ENCODE measurements around the gene UGT3A1. TPM values are rescaled to one million over a fixed set of nuclear protein-coding genes. Genes with fewer than 3 reads are reported as not detected.
A peak's percentile ranks its signal among the peaks of the same experiment; 100 is the strongest.
"Not testable (repeated sequence)": the region's sequence is repeated elsewhere in the genome, so short reads cannot be mapped to it uniquely, and the experiment has no call there.

Gene UGT3A1
- polyA plus RNA-seq, 1 donor = 142 TPM

DNA sequence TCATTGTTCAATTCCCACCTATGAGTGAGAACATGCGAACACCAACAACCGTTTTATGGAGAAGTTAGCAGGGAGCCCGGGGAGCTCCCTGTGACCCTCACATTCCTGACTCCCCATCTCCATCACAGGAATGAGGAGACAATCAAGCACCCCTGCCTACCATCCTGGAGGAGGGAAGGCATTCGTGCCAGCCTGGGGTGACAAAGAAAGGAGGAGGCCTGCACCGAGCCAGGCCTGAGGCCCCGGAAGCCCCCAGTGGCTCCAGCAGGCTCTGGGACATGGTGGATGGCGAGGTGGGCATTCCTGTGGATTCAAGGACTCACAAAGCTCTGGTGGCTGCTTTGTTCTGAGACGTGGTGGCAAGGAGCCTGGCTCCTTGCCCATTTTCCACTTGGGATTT is 36.5 kb upstream of the UGT3A1 start:
- H3K4me1 ChIP-seq (ENCODE audit: control insufficient read depth, insufficient read depth, low read length) = no peaks in the 10 kb centered on the region
- H3K36me3 ChIP-seq (ENCODE audit: control insufficient read depth, insufficient read depth, low read length) = no peaks in the 10 kb centered on the region
- no peak for DNase-seq
- H3K27me3 ChIP-seq (ENCODE audit: control insufficient read depth, insufficient read depth, low read length) = no peaks in the 10 kb centered on the region
- no peaks in the 10 kb centered on the region for H3K9me3 ChIP-seq (ENCODE audit: control insufficient read depth, low read depth, low read length)
- H3K27ac ChIP-seq (ENCODE audit: low read length) = no peak overlapping the region
- WGBS (ENCODE audit: insufficient coverage, low lambda C conversion rate) = no CpG with 5 or more reads among the region's 8 CpGs
- no peak overlapping the region for H3K4me3 ChIP-seq (ENCODE audit: low read length)

DNA sequence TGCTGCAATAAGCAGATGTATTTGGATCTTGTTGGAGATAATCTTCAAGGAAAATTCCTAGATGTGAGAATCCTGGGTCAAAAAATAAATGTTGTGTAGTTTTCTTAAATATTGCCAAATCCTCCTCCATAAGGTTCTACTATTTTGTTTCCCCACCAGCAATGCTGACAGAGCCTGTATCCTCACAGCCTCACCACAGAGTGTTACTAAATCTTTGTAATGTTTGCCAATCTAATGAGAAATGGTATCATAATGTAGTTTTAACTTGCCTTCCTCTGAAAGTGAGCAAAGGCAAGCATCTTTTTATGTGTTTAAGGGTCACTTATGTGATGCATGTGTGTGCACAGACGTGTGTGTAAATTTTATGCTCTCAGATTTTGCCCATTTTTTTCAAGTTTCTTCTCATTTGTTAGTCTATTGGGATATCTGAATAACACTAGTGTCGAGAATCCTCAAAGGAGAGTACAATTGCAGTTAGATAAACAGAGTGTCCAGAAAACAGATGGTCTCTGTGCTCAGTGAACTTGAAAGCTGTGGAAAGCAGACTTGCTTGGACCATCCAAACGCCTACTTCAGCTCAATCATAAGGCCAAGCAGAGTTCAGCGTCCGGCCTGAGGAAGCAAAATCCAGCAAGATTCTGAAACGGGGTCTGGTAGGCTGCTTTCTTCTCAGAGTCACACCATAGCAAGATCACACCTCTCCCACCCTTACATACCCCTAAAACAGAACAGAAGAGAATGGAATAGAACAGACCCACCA is 35.7 kb upstream of the UGT3A1 start:
- no peak for DNase-seq
- Histone ChIP-seq H3K27me3 (ENCODE audit: control insufficient read depth, insufficient read depth, low read length) (no peaks in the 10 kb centered on the region), H3K9me3 (ENCODE audit: control insufficient read depth, low read depth, low read length) (peaks cover under 1% of the 10 kb centered on the region), H3K4me3 (ENCODE audit: low read length) (no peak overlapping the region), H3K27ac (ENCODE audit: low read length) (no peak overlapping the region), H3K4me1 (ENCODE audit: control insufficient read depth, insufficient read depth, low read length) (no peaks in the 10 kb centered on the region), H3K36me3 (ENCODE audit: control insufficient read depth, insufficient read depth, low read length) (no peaks in the 10 kb centered on the region)
- 68% methylated on average over 2 of the region's 6 CpGs for WGBS (ENCODE audit: insufficient coverage, low lambda C conversion rate)

DNA sequence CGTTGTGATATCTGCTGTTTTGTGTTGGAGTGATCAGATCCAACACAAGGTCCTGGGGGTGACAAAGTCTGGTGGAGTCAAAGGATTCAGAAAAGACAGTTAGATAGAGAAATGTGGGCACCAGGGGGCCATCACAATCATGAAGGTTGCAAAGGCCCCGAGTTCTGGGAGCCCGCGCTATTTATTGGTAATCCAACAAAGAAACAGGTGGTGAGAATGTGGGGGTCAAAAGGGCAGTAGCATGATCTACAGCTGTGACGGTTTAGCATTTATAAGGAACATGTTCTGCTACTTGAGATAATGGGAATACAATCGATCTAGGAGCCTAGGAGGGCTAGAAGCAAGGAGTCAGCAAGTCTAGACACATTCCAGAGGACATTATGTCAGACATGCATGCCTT is 31.1 kb upstream of the UGT3A1 start:
- H3K4me1 ChIP-seq (ENCODE audit: control insufficient read depth, insufficient read depth, low read length) = peaks cover 11% of the 10 kb centered on the region
- H3K27ac ChIP-seq (ENCODE audit: low read length); H3K36me3 ChIP-seq (ENCODE audit: control insufficient read depth, insufficient read depth, low read length); H3K27me3 ChIP-seq (ENCODE audit: control insufficient read depth, insufficient read depth, low read length); H3K9me3 ChIP-seq (ENCODE audit: control insufficient read depth, low read depth, low read length); H3K4me3 ChIP-seq (ENCODE audit: low read length); DNase-seq: not testable (repeated sequence)
- no CpG with 5 or more reads among the region's 6 CpGs for WGBS (ENCODE audit: insufficient coverage, low lambda C conversion rate)

DNA sequence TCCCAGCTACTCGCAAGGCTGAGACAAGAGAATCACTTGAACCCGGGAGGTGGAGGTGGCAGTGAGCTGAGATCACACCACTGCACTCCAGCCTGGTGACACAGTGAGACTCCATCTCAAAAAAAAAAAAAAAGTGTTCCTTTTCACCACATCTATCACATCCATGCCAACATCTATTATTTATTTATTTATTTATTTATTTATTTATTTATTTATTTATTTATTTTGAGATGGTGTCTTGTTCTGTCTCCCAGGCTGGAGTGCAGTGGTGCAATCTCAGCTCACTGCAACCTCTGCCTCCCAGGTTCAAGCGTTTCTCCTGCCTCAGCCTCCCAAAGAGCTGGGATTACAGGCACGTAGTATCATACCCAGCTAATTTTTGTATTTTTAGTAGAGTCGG is 28.4 kb upstream of the UGT3A1 start:
- H3K36me3 ChIP-seq (ENCODE audit: control insufficient read depth, insufficient read depth, low read length); DNase-seq; H3K27ac ChIP-seq (ENCODE audit: low read length); H3K4me3 ChIP-seq (ENCODE audit: low read length); H3K27me3 ChIP-seq (ENCODE audit: control insufficient read depth, insufficient read depth, low read length): not testable (repeated sequence)
- peaks cover 23% of the 10 kb centered on the region for H3K4me1 ChIP-seq (ENCODE audit: control insufficient read depth, insufficient read depth, low read length)
- no CpG with 5 or more reads among the region's 5 CpGs for WGBS (ENCODE audit: insufficient coverage, low lambda C conversion rate)
- H3K9me3 ChIP-seq (ENCODE audit: control insufficient read depth, low read depth, low read length) = peaks cover 17% of the 10 kb centered on the region

DNA sequence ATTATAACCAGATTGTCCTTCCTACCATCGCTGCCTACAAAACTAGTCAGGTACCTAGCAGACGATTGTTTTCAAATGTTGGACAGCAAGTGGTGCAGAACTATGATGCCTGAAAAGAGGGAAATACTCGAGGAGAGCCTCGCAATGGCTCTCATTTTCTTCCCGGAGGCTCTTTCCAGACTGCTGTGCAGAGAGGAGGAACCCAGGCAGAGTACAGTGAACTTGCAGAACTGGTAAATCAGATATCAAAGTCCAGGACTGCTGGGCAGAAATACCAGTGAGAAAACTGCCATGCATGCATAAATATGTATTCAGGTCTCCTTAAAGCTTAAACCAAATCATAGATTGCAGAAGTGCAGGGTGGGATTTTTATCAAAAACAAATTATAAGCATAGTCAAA is 26.4 kb upstream of the UGT3A1 start:
- WGBS (ENCODE audit: insufficient coverage, low lambda C conversion rate) = no CpG with 5 or more reads among the region's 5 CpGs
- H3K27ac ChIP-seq (ENCODE audit: low read length) = peak overlapping the region; percentile 88

DNA sequence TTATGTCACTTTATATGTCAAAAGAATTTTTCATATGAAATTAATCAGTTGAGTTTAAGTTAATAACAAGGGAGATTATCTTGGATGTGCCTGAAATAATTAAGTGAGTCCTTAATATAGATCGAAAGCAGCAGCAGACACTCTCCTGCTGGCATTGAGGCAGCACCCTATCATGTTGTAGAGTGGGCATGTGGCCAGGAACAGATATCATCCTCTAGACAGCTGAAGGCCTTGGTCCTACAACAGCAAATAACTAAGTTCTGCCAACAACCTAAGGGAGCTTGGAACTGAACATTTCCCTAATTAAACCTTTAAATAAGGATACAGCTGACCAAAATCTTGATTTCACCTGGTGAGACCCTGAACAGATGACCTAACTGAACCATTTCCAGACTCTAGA is 25.8 kb upstream of the UGT3A1 start:
- Histone ChIP-seq H3K4me3 (ENCODE audit: low read length) (no peak overlapping the region), H3K9me3 (ENCODE audit: control insufficient read depth, low read depth, low read length) (peaks cover 26% of the 10 kb centered on the region), H3K36me3 (ENCODE audit: control insufficient read depth, insufficient read depth, low read length) (no peaks in the 10 kb centered on the region), H3K27me3 (ENCODE audit: control insufficient read depth, insufficient read depth, low read length) (no peaks in the 10 kb centered on the region), H3K27ac (ENCODE audit: low read length) (peak overlapping the region; percentile 88), H3K4me1 (ENCODE audit: control insufficient read depth, insufficient read depth, low read length) (peaks cover 23% of the 10 kb centered on the region)
- WGBS (ENCODE audit: insufficient coverage, low lambda C conversion rate) = no CpG with 5 or more reads among the region's 1 CpG
- DNase-seq = peak in 1 of 2 donors; percentile 35

More for the DNA sequence above, 26.4 kb upstream of the UGT3A1 start:
- H3K4me1 ChIP-seq (ENCODE audit: control insufficient read depth, insufficient read depth, low read length) = peaks cover 23% of the 10 kb centered on the region
- no peaks in the 10 kb centered on the region for H3K27me3 ChIP-seq (ENCODE audit: control insufficient read depth, insufficient read depth, low read length)
- no peak overlapping the region for H3K4me3 ChIP-seq (ENCODE audit: low read length)
- peak; percentile 85 to 92 for DNase-seq
- H3K9me3 ChIP-seq (ENCODE audit: control insufficient read depth, low read depth, low read length) = peaks cover 26% of the 10 kb centered on the region
- no peaks in the 10 kb centered on the region for H3K36me3 ChIP-seq (ENCODE audit: control insufficient read depth, insufficient read depth, low read length)

DNA sequence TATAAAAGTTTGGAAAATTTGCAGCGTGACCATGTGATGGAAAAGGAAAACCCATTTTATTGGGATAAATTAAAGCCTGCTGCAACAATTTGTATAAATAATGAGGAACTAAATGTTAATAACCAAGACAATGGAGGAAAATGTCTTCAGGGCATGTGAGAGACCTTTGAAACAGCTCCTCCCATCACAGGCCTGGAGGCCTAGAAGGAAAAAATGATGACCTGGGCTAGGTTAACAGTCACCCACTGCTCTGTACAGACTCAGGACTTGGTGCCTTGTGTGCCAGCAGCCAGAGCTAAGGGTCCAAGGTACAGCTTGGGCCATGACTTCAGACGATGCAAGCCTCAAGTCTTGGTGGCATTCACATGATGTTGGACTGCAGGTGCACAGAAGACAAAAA is 22.0 kb upstream of the UGT3A1 start:
- Histone ChIP-seq H3K4me1 (ENCODE audit: control insufficient read depth, insufficient read depth, low read length) (peaks cover 20% of the 10 kb centered on the region), H3K9me3 (ENCODE audit: control insufficient read depth, low read depth, low read length) (peaks cover 33% of the 10 kb centered on the region), H3K27ac (ENCODE audit: low read length) (no peak overlapping the region), H3K27me3 (ENCODE audit: control insufficient read depth, insufficient read depth, low read length) (no peaks in the 10 kb centered on the region), H3K4me3 (ENCODE audit: low read length) (no peak overlapping the region), H3K36me3 (ENCODE audit: control insufficient read depth, insufficient read depth, low read length) (no peaks in the 10 kb centered on the region)
- DNase-seq = no peak
- 100% methylated on average over 1 of the region's 2 CpGs for WGBS (ENCODE audit: insufficient coverage, low lambda C conversion rate)

DNA sequence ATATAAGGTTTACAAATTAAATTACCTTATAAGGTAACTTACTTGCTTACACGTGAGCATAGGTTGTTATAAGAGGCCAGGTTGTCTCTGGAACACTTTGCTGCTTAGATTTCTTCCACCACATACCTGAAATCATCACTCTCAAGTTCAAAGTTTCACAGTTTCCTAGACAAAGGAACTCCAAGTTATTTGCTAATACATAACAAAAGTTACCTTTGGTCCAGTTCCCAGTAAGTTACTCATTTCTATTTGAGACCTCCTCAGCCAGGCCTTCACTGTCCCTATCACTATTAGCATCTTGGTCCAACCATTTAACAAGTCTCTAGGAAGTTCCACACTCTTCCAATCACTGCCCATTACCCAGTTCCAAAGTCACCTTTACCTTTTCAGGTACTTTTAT is 18.5 kb upstream of the UGT3A1 start:
- WGBS (ENCODE audit: insufficient coverage, low lambda C conversion rate) = 80% methylated on average over 1 of the region's 1 CpG
- no peaks in the 10 kb centered on the region for H3K27me3 ChIP-seq (ENCODE audit: control insufficient read depth, insufficient read depth, low read length)
- no peak overlapping the region for H3K4me3 ChIP-seq (ENCODE audit: low read length)
- H3K4me1 ChIP-seq (ENCODE audit: control insufficient read depth, insufficient read depth, low read length) = peaks cover 30% of the 10 kb centered on the region
- peak in 1 of 2 donors; percentile 61 for DNase-seq
- H3K9me3 ChIP-seq (ENCODE audit: control insufficient read depth, low read depth, low read length) = peaks cover 21% of the 10 kb centered on the region
- no peaks in the 10 kb centered on the region for H3K36me3 ChIP-seq (ENCODE audit: control insufficient read depth, insufficient read depth, low read length)
- peak overlapping the region; percentile 47 for H3K27ac ChIP-seq (ENCODE audit: low read length)

DNA sequence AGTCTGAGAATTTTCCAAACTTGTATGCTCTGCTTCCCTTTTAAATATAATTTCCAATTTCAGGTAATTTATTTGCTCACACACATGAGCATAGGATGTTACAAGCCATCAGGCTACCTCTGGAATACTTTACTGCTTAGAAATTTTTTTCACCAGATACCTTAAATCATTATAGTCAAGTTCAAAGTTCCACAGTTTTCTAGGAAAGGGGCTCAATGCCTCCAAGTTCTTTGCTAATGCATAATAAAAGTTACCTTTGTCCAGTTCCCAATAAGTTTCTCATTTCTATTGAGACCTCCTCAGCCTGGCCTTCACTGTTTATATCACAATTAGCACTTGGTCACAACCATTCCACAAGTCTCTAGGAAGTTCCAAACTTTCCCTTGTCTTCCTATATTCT is 16.2 kb upstream of the UGT3A1 start:
- Histone ChIP-seq H3K27me3 (ENCODE audit: control insufficient read depth, insufficient read depth, low read length) (no peaks in the 10 kb centered on the region), H3K27ac (ENCODE audit: low read length) (peak overlapping the region; percentile 83), H3K9me3 (ENCODE audit: control insufficient read depth, low read depth, low read length) (peaks cover 11% of the 10 kb centered on the region), H3K4me3 (ENCODE audit: low read length) (no peak overlapping the region), H3K36me3 (ENCODE audit: control insufficient read depth, insufficient read depth, low read length) (no peaks in the 10 kb centered on the region), H3K4me1 (ENCODE audit: control insufficient read depth, insufficient read depth, low read length) (peaks cover 41% of the 10 kb centered on the region)
- peak in 1 of 2 donors; percentile 65 for DNase-seq

DNA sequence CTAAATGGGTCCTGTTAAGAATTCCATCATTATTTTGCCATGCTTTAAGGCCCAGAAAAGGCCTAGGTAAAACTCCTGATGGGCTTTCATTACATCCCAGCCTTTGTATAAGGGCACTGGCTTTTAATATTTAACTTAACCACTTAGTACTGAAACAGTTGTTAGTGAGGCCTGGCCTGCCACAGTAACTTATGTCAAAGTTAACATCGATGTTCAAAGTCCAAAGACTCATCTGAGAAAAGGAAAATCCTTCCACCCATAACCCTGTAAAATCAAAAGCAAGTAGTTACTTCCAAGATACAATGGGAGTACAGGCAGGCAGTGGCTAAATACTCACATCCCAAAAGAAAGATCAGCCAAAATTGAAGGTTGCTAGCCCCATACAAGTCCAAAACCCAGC is 15.0 kb upstream of the UGT3A1 start:
- H3K27me3 ChIP-seq (ENCODE audit: control insufficient read depth, insufficient read depth, low read length) = no peaks in the 10 kb centered on the region
- H3K27ac ChIP-seq (ENCODE audit: low read length) = peak overlapping the region; percentile 83
- peaks cover 11% of the 10 kb centered on the region for H3K9me3 ChIP-seq (ENCODE audit: control insufficient read depth, low read depth, low read length)
- no peak overlapping the region for H3K4me3 ChIP-seq (ENCODE audit: low read length)
- H3K36me3 ChIP-seq (ENCODE audit: control insufficient read depth, insufficient read depth, low read length) = no peaks in the 10 kb centered on the region
- peak; percentile 43 to 83 for DNase-seq
- no CpG with 5 or more reads among the region's 1 CpG for WGBS (ENCODE audit: insufficient coverage, low lambda C conversion rate)
- H3K4me1 ChIP-seq (ENCODE audit: control insufficient read depth, insufficient read depth, low read length) = peaks cover 41% of the 10 kb centered on the region

DNA sequence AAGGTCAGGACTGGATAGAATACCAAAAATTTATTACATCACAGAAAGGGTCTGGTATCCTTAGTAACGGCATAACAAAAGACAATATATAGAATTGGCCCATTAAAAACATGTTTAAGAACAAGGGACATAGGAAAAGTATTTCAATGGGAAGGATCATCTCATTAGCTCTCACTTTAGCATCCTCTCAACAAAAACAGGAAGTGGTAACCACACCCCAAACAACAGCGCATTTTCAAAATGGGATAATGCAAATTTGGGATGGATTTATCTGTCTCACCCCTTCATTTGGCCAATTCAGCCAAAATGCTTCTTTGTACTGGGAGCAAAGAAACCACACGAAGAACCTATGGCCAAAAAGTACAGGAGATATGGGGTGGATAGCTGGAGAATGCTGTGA is 9.8 kb upstream of the UGT3A1 start:
- no peak for DNase-seq
- Histone ChIP-seq H3K27me3 (ENCODE audit: control insufficient read depth, insufficient read depth, low read length) (no peaks in the 10 kb centered on the region), H3K27ac (ENCODE audit: low read length) (no peak overlapping the region), H3K4me3 (ENCODE audit: low read length) (no peak overlapping the region), H3K4me1 (ENCODE audit: control insufficient read depth, insufficient read depth, low read length) (peaks cover 21% of the 10 kb centered on the region), H3K36me3 (ENCODE audit: control insufficient read depth, insufficient read depth, low read length) (no peaks in the 10 kb centered on the region), H3K9me3 (ENCODE audit: control insufficient read depth, low read depth, low read length) (no peaks in the 10 kb centered on the region)
- WGBS (ENCODE audit: insufficient coverage, low lambda C conversion rate) = no CpG with 5 or more reads among the region's 3 CpGs
